CD4-positive, alpha-beta T cell treated with Interleukin-15 for 1 hour (primary cell): ENCODE data around the gene DSTN.

ENCODE experiments used
- DNase-seq: peaks from one replicate; pipeline ENCODE4 v3.0.0-alpha.2; 2020

Gene DSTN

DNA sequence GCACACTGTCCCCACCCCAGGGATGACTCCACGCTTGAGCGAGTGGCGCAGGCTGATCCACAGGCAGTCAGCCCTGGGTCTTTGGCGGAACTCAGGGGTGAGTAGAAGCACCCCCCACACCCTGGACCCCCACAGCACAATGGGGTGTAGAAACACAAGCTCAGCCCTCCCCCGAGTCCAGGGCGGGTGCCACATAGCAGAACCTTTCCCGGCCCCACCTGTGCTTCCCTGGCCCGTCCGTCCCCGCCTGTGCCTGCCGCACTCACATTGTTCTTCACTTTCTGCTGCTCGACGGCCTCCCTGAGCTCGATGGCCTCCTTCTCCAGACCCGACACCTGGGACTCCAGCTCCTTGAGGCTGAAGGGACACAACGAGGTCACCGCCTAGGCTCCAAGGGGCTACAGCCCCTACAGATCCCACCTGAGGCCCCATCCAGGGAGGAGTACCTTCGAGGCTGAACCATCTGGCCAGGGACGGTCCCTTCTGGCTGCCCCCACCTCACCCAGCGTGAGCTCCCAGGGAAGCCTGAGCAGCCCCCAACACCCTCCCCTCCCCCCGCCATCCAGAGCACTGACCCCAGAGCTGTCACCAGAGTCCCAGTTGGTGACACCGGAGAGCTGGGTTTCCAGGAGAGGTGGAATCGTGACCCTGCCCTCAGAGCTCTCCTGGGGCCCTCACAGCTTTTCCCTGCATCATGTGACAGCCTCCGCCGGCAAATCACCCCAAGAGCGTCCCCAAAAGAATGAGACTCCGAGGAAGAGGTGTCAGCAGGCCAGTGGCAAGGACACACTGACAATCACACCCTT, 55.6 kb downstream of the DSTN start:
- peak; percentile 13 for DNase-seq

- peak; percentile 3 for DNase-seq
Measured at GRCh38 chr20:17626217-17627007, 56.5 kb downstream of the DSTN start.

DNA sequence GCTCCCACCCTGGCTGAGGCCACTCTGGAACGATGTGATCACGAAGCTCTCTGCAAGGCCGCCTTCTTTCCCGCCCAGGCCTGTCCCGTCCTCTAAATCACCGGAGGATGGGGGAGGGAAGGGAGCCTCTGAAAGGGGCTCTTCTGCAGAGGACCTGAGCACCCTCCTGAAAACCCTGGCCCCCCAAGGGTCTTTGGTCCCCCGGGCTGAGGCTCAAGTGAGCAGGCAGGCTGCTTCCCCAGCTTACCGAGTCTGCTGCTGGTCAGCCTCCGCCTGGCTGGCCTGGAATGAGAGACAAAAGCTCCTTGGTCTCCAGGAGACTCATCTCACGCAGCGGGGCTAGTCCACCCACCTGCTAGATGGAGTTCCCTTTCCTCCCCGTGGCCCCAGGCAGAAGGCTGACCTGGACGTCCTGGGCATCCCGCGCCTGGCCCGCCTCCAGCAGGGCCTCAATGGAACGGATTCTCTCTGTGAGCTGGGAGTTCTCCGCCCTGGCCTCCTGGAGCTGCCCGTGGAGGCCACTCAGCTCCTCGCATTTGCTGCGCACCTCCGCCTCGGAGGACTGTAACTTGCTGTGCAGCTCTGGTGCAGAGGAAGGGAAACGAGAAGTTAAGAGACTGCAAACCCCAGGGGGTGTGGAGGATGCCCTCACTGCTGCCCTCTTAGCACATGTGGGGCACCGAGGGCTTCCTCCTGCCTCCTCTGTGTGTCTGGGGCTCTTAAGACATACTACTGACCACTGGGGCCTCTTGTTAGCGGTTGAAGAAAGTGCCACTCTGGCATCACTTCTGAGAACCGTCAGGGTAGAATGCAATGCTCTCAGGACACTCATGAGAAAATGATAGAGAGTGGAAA, 57.5 kb downstream of the DSTN start:
- no peak for DNase-seq

DNA sequence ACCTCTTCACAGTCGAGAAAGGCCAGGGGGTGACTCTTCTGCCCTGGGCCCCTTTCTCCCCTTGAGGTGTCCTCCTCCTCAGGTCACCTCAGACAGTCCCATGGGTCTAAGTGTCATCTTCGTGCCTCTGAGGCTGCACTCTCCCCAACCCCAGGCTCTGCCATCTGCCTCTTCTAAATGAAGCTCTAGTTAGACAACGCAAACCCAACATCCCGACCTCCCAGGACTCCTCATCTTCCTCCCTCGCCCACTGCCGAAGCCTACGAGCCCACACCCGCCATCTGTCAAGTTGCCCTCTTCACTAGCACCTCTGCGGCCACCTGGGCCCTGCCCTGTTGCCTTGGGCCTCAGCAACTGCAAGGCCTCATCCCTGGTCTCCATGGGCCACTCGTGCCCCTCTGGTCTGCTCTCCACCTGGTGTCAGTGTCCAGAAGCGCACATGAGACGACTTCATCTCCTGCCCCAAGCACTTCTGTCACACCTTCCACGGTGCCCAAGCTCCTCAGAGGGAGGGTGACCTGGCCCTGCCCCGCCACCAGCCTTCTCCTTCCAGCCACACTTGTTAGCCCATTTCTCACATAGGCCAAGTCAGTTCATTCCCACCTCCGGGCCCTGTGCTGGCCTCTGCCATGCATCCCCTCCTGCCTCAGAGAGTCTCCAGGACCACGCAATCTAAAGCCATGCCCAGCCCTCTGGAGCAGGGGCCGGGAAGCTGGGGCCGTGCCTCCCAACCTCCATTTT, 58.4 kb downstream of the DSTN start:
- no peak for DNase-seq

GRCh38 chr20:17629025-17629424, 59.1 kb downstream of the DSTN start:
- DNase-seq, result no peak

- DNase-seq, result no peak
Measured at GRCh38 chr20:17629678-17630089, 59.8 kb downstream of the DSTN start.

DNA sequence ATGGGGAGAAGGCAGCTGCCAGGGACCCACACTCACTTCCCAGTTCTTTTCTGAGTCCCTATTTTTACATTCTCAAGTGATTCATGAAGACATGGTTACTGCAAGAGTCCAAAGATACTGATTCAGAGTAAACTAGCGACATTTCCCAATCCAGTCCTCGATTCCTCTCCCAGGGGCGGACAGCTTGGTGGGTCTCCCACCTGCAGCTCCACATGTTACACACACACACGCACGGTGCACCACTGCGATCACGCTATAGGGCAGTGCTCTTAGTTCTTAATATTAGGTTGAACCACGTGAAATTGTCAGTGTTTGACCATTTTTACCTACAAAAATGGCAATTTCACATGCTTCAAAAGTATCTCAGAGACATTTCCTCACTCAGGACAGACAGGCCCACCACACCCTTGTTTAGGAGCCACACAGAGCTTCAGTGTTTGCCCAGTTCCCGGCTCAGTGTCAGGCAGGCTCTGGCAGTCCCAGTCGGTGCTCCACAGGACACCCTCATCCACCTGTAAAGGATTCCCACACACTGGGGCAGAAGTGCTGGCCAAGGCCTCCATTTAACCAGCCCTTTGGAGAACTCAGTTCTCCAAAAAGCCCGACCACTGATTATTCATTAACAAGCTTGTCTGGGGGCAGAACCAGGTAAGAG, 60.4 kb downstream of the DSTN start:
- no peak for DNase-seq

- DNase-seq, result no peak
Measured at GRCh38 chr20:17630806-17631195, 60.9 kb downstream of the DSTN start.

DNA sequence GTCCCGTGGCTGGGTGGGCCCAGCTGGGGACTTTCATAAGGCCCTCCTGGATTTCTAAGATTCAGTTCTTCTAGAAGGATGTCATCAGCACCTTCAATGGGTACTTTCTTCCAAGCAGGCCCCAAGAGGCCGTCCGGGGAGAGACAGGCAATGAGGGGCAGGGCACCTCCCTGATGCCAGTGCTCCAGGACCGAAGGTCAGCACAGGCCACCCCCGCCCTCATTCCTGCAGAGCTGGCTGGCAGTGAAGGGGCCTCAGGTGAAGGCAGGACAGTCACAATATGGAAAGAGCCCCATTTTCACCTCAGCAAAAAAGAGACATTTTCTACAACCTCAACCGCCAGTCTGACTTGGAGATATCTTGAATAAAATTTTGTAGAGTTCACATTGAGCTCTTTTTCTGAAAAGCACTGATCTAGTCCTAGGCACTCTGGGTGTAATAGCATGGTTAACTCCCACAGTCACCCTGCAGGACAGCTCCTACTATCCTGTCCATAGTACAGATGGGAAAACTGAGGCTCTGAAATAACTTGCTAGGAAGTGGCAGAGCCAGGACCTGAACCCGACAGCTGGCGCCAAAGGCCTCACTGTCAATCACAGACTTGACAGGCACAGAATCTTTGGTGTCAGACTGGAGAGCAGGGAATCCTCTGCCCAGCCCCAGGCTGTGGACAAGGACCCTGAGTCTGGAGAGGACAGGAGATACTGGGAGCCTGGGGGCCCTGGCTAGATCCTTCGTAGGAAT, 61.9 kb downstream of the DSTN start:
- DNase-seq, result no peak

DNA sequence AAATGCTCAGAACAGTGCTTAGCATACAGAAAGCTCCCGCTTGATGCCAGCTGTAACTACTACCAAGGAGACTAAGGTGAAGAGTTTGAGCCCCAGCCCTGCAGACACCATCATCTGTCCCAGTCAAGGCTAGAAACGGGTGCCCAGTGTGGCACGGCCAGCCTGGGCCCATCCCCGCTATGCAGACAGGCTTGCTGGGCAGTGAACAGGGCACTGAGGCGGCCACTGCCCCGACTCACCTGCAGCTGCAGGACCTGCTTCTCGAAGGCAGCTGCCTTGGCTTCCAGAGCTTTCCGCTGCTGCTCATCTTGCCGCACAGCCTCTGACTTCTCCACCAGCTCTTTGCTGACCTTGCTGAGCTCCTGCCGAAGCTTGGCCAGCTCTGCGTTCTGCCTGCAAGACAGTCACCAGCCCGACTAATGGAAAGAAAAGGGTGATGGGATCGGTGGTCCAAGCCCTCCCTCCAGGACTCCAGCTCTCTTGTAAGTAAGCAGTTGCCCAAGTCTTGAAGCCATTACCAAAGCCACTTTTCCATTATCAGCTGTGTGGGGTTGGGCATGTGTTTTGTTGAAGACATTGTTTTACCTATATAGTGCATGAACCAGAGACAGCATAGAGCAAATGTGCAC, 63.5 kb downstream of the DSTN start:
- no peak for DNase-seq

DNA sequence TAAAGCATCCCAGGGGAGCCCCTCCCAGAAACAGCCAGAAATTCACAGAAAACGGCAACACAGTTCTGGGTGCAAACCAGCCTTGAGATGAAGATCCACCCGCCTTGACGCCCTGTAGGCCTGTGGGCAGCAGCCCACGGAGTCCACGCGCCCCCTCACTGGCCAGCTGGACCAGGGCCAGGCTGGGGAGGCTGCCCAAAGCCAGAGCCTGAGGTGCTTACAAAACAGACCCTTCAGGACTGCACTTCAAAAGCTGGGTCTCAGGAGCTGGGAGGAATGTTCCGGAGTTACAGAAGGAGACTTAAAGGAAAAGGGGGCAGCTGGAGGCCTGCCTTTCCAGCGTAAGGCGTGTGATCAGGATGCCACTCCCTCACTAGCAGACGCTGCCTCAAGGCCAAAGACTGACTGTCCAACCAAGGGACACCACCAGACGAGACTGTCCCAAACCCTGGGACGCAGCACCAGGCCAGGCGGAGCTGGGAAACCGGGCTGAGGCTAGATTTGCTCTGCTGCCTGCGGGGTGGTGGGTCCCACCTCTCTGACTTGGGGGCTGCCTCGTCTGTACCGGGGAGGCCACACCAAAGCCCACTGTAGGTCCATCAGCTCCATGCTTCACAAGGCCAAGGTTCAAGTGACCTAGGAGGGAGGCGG, 64.1 kb downstream of the DSTN start:
- no peak for DNase-seq

DNA sequence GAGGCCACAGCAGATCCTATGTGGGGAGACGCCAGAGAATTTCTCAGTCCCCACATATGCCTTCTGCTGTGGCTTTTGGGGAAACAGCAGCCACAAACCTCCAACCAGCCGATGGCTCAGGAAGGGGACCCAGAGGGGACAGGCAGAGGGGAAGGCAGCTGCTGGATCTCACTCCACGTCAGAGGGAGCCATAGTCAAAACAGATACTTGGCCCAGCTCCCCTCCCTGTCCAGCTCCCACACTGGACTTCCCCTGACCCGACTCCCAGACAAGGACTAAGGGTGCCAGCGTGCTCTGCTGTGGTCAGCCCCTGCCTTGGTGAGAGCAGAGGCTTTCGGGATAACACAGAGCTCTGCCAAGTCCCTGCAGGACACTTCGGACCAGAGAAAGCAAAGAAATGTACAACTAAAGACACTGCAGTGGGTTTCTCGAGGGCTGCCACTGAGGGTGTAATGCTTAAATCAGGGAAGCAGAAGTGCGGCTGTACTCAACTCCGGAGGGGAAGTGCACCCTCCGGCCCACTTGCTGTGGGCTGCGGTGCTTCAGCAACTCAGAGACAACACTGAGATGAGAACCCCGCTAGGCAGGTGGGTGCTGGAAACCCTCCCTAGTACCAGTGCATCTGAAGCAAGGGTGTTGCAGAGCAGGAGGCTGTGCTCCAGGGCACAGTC, 64.9 kb downstream of the DSTN start:
- DNase-seq, result peak; percentile 37

DNA sequence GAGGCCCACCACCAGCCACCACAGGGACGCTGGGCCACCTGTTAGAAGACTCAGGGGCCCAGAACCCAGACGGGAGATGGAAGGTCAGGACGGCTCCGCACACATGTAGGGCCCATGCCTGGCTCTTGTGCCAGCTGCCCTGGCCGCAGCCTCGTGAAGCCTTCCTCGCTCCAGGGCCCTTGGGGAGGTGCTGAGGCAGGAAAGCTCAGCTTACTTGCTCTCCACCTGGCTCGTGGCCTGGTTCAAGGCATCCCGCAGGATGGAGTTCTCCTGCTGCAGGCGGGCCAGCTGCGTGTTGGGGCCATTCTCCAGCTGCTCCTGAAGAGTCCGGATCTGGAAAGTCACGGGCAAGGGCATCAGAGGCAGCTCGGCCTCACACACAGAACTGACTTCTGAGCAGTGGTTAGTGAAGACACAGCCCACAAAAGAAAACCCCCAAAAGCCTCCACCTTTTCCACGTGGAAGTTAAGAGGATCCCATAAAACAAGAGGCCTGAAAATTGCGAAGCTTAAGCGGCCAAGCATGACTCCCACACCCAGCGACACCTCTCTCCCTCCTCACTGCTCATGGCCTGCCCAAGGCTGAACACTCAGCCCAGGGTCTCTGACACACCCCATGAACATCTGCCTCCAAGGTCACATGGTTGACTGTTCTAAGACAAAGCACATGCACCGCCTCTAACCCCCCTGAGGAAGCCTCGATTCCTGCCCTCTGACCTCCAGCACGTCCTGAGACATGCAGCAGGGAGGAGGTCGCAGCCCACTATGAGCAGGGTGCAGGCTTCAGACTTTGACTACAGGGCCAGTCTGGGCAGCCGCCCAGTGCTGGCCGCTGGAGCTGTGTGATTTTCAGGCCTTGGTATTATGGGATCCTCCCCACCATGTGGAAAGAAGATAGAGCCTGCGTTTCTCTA, 65.7 kb downstream of the DSTN start:
- DNase-seq, result no peak

DNA sequence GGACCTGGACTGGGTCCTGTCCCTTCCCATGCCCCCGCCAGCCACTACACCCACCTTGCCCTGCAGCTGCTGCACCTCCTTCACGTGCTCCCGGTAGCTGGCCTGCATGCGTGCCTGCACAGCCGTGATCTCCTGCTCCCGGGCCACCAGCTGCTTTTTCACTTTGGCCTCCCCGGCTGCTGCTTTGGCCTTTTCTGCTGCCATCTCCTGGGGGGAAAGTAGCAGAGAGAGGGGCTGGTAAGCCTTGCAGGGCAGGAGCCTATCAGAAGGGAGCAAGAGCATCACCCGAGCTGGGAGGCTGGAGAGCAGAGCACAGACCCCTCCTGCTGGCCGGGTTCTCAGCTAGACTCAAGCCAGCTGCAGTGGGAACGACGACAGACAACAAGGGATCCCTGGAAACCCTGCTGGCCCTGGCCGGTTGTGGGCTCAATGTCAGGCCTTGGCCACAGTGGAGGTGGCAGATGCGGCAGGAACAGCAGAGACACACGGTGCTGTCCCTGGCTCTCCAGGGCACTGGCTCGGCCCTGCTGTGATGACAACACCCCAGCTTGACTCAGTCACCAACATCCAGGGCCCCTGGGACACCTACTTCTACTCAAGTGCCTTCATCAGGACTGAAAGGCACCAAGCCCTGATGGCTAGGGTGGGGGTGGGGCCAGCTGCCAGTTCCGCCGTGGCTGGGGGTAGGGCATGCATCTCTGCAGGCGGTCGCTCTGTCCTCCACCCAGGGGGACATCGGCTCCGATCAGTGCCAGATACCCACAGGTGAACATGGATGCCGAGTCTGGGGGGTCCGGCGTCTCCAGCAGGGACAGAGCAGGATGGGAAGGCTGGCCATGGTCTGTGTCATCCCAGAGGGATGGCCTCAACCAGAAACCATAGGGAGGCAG, 66.9 kb downstream of the DSTN start:
- DNase-seq, result no peak

- DNase-seq, result no peak
Measured at GRCh38 chr20:17637413-17637780, 67.5 kb downstream of the DSTN start.

DNA sequence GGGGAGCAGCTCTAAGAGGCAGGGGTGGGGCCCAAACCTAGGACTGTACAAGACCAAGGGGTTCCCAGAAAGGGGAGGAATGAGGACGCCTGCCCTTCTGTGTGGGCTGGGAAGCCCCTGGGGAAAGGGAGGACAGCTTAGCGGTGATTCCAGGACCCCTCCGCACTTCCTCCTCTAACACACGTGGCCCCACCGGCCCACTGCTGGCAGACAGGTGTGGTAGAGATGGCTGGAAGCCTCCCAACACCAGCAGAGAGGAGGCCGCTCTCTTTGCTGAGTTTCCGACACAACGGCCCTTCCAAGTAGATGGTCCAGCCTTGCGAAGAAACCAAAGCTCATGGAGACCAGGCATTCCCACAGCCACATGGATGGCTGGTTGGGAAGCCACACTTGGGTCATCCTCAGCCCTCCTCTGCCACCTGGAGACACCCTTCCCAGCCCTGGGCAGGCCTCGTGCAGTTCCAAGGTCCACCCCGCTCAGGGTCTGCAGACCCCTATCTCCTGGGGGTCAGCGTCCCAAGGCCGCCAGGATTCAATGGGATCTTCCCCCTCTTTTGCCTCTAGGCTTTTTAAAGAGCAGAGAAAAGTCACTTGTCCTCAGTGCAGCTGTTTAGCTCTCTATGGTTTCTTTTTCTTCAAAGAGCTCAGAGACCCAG, 68.2 kb downstream of the DSTN start:
- no peak for DNase-seq

DNA sequence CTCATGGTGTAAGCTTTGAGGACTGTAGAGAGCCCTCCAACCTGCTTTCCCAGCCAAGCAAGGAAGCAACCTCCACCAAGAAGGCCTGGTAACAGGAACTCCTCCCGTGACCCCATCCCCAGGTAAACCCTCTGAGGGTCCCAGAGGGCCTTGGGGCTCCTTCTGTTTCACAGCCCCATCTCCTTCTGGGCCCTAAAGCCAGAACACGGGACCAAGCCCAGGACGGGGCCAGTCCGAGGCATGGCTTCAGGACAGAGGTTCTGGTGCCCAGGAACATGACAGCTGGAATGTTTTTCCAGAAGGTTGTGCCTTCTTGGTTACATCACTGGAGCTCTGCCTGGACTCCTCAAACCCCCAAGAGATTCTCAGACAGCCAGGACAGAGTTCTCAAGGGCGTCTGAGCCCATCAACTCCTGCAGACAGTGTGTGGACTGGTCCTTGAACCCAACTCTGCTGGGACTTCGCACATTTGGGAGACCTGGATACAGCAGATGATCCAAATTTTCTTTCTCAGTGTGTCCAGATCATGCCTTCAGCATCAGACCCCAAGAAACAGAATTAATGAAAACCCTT, 69.0 kb downstream of the DSTN start:
- no peak for DNase-seq
